ENCODE measurements around the gene WDR44. TPM values are rescaled to one million over a fixed set of nuclear protein-coding genes. Genes with fewer than 3 reads are reported as not detected.

WDR44 gene
- total RNA-seq, 1 experiment from 2014 or later, result 10.9 TPM

DNA sequence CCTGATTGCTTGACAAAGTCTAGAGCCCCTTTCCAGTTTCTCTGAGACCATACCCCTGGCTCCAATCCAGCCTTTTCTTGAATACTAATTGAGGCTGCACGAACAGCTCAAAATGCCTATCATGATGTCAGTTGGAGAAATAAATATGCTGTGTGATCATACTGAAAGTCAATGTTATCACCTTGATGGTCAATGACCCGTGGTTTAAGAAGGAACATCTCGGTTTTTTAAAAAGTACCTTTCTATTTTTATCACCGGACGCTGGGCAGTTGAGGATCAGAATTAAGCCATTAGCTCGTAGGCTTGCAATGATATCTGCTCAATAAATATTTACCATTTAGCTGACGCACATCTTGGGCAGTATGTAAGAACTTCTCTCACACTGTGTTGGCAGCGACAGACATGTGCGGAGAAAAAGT lies 852 bp upstream of the WDR44 start:
- H3K4me2 ChIP-seq (ENCODE audit: low read depth, low read length, poor library complexity, severe bottlenecking), result peak overlapping the region; percentile 71
- 0 out of 2 replicates have a peak overlapping the region, but pooled peaks have one; percentile 0 for H2AFZ ChIP-seq (ENCODE audit: low read length)
- no peak for DNase-seq
- H3K79me2 ChIP-seq (ENCODE audit: low read length), result peaks cover 11% of the 10 kb centered on the region; the same call in 1 of the 2 replicates
- H3K36me3 ChIP-seq (ENCODE audit: insufficient read depth, low read length), result no peaks in the 10 kb centered on the region
- peak overlapping the region; percentile 64 for H3K4me3 ChIP-seq (ENCODE audit: low read length)
- no peaks in the 10 kb centered on the region for H3K27me3 ChIP-seq (ENCODE audit: low read length)
- peaks cover 21% of the 10 kb centered on the region for H3K4me1 ChIP-seq (ENCODE audit: low read length)
- H3K9ac ChIP-seq (ENCODE audit: low read length), result peak overlapping the region; percentile 71
- no peaks in the 10 kb centered on the region; the same call in 1 of the 2 replicates for H4K20me1 ChIP-seq (ENCODE audit: insufficient read depth, low read depth, low read length)
- H3K9me2 ChIP-seq (replicated peaks; ENCODE audit: insufficient read depth, low read length), result no peaks in the 10 kb centered on the region
- H3K9me3 ChIP-seq (ENCODE audit: low read length), result no peaks in the 10 kb centered on the region
- no peak overlapping the region for H3K27ac ChIP-seq (ENCODE audit: low read length)

- no peaks in the 10 kb centered on the region for H3K27me3 ChIP-seq (ENCODE audit: low read length)
- H2AFZ ChIP-seq (ENCODE audit: low read length), result peak overlapping the region; percentile 84
- peak overlapping the region; percentile 79 for H3K4me3 ChIP-seq (ENCODE audit: low read length)
- no peak overlapping the region for H3K27ac ChIP-seq (ENCODE audit: low read length)
- H3K36me3 ChIP-seq (ENCODE audit: insufficient read depth, low read length), result no peaks in the 10 kb centered on the region
- peak overlapping the region; percentile 71 for H3K4me2 ChIP-seq (ENCODE audit: low read depth, low read length, poor library complexity, severe bottlenecking)
- H3K4me1 ChIP-seq (ENCODE audit: low read length), result peaks cover 27% of the 10 kb centered on the region
- H4K20me1 ChIP-seq (ENCODE audit: insufficient read depth, low read depth, low read length), result no peaks in the 10 kb centered on the region; the same call in 1 of the 2 replicates
- peaks cover 11% of the 10 kb centered on the region; the same call in 1 of the 2 replicates for H3K79me2 ChIP-seq (ENCODE audit: low read length)
- DNase-seq, result peak; percentile 65
- no peaks in the 10 kb centered on the region for H3K9me2 ChIP-seq (replicated peaks; ENCODE audit: insufficient read depth, low read length)
- peak overlapping the region; percentile 83 for H3K9ac ChIP-seq (ENCODE audit: low read length)
- no peaks in the 10 kb centered on the region for H3K9me3 ChIP-seq (ENCODE audit: low read length)
These were observed 570 bp downstream of the WDR44 start for GRCh38 chrX:118346258-118347094.

DNA sequence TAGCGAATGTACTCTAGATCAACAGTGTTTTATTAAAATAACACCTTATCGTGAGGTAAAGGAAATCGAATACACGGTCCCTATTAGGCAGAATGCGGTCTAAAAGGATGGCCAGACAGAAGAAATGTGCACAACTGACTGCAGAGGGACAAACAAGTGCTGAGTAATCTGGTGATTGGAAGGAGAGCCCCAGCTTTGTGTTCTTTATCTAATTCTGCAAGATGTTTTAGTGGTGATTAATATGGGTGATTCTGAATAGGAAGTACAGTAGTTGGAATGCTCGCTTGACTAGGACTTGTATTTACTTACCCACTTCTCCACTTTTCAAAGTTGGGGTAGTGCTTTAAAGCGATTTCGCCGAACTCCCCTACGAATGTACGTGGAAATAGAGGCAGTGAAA lies 1.2 kb downstream of the WDR44 start:
- H3K9ac ChIP-seq (ENCODE audit: low read length), result peak overlapping the region; percentile 83
- DNase-seq, result peak; percentile 53
- H3K9me2 ChIP-seq (replicated peaks; ENCODE audit: insufficient read depth, low read length), result no peaks in the 10 kb centered on the region
- H3K36me3 ChIP-seq (ENCODE audit: insufficient read depth, low read length), result no peaks in the 10 kb centered on the region
- H4K20me1 ChIP-seq (ENCODE audit: insufficient read depth, low read depth, low read length), result no peaks in the 10 kb centered on the region; the same call in 1 of the 2 replicates
- no peaks in the 10 kb centered on the region for H3K9me3 ChIP-seq (ENCODE audit: low read length)
- H3K4me2 ChIP-seq (ENCODE audit: low read depth, low read length, poor library complexity, severe bottlenecking), result peak overlapping the region; percentile 71
- peaks cover 27% of the 10 kb centered on the region for H3K4me1 ChIP-seq (ENCODE audit: low read length)
- peak overlapping the region; percentile 79 for H3K4me3 ChIP-seq (ENCODE audit: low read length)
- H3K79me2 ChIP-seq (ENCODE audit: low read length), result peaks cover 11% of the 10 kb centered on the region; the same call in 1 of the 2 replicates
- no peaks in the 10 kb centered on the region for H3K27me3 ChIP-seq (ENCODE audit: low read length)
- H2AFZ ChIP-seq (ENCODE audit: low read length), result no peak overlapping the region
- no peak overlapping the region for H3K27ac ChIP-seq (ENCODE audit: low read length)

- no peak overlapping the region for H2AFZ ChIP-seq (ENCODE audit: low read length)
- peaks cover 13% of the 10 kb centered on the region; the same call in 1 of the 2 replicates for H3K79me2 ChIP-seq (ENCODE audit: low read length)
- peaks cover 30% of the 10 kb centered on the region for H3K4me1 ChIP-seq (ENCODE audit: low read length)
- no peak for DNase-seq
- no peak overlapping the region for H3K27ac ChIP-seq (ENCODE audit: low read length)
- H4K20me1 ChIP-seq (ENCODE audit: insufficient read depth, low read depth, low read length), result peaks cover 3% of the 10 kb centered on the region; the same call in 1 of the 2 replicates
- H3K4me3 ChIP-seq (ENCODE audit: low read length), result peak overlapping the region; percentile 79
- H3K36me3 ChIP-seq (ENCODE audit: insufficient read depth, low read length), result no peaks in the 10 kb centered on the region
- H3K9ac ChIP-seq (ENCODE audit: low read length), result peak overlapping the region; percentile 83
- H3K4me2 ChIP-seq (ENCODE audit: low read depth, low read length, poor library complexity, severe bottlenecking), result peak overlapping the region; percentile 71
- H3K9me3 ChIP-seq (ENCODE audit: low read length), result no peaks in the 10 kb centered on the region
- no peaks in the 10 kb centered on the region for H3K9me2 ChIP-seq (replicated peaks; ENCODE audit: insufficient read depth, low read length)
- H3K27me3 ChIP-seq (ENCODE audit: low read length), result no peaks in the 10 kb centered on the region
These were observed 1.8 kb downstream of the WDR44 start for GRCh38 chrX:118347736-118348135.

- Histone ChIP-seq H3K9me3 (ENCODE audit: low read length) (no peaks in the 10 kb centered on the region), H3K4me3 (ENCODE audit: low read length) (peak overlapping the region; percentile 79; the same call in 1 of the 2 replicates), H3K4me2 (ENCODE audit: low read depth, low read length, poor library complexity, severe bottlenecking) (peak overlapping the region; percentile 71), H3K27ac (ENCODE audit: low read length) (no peak overlapping the region), H3K9me2 (replicated peaks; ENCODE audit: insufficient read depth, low read length) (no peaks in the 10 kb centered on the region), H3K36me3 (ENCODE audit: insufficient read depth, low read length) (no peaks in the 10 kb centered on the region), H3K27me3 (ENCODE audit: low read length) (no peaks in the 10 kb centered on the region), H3K4me1 (ENCODE audit: low read length) (peaks cover 34% of the 10 kb centered on the region), H2AFZ (ENCODE audit: low read length) (no peak overlapping the region), H4K20me1 (ENCODE audit: insufficient read depth, low read depth, low read length) (peaks cover 4% of the 10 kb centered on the region; the same call in 1 of the 2 replicates), H3K79me2 (ENCODE audit: low read length) (peaks cover 13% of the 10 kb centered on the region; the same call in 1 of the 2 replicates), H3K9ac (ENCODE audit: low read length) (0 out of 2 replicates have a peak overlapping the region, but pooled peaks have one; percentile 83)
- no peak for DNase-seq
These were observed 2.4 kb downstream of the WDR44 start for GRCh38 chrX:118348186-118348810.

DNA sequence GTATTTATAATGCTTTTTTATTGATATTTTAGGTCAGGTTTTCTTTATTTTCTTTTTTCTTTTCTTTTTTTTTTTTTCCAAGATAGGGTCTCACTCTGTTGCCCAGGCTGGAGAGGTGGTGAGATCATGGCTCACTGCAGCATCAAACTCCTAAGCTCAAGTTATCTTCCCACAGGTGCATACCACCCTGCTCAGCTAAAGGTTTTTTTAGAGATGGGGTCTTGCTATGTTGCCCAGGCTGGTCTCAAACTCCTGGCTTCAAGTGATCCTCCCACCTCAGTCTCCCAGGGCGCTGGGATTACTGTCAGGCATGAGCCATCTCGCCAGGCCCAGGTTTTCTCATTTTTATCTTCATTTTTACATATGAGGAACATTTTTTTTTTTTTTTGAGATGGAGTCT lies 3.3 kb downstream of the WDR44 start:
- Histone ChIP-seq H3K4me1 (ENCODE audit: low read length) (peaks cover 35% of the 10 kb centered on the region), H3K27ac (ENCODE audit: low read length) (no peak overlapping the region), H3K9me3 (ENCODE audit: low read length) (no peaks in the 10 kb centered on the region), H3K79me2 (ENCODE audit: low read length) (peaks cover 13% of the 10 kb centered on the region; the same call in 1 of the 2 replicates), H3K27me3 (ENCODE audit: low read length) (no peaks in the 10 kb centered on the region), H4K20me1 (ENCODE audit: insufficient read depth, low read depth, low read length) (peaks cover 4% of the 10 kb centered on the region; the same call in 1 of the 2 replicates), H3K4me2 (ENCODE audit: low read depth, low read length, poor library complexity, severe bottlenecking) (no peak overlapping the region), H2AFZ (ENCODE audit: low read length) (no peak overlapping the region), H3K9me2 (replicated peaks; ENCODE audit: insufficient read depth, low read length) (no peaks in the 10 kb centered on the region), H3K36me3 (ENCODE audit: insufficient read depth, low read length) (no peaks in the 10 kb centered on the region), H3K4me3 (ENCODE audit: low read length) (no peak overlapping the region), H3K9ac (ENCODE audit: low read length) (no peak overlapping the region)
- DNase-seq, result no peak

GRCh38 chrX:118350221-118350620 lies 4.3 kb downstream of the WDR44 start:
- peaks cover 35% of the 10 kb centered on the region for H3K4me1 ChIP-seq (ENCODE audit: low read length)

GRCh38 chrX:118350706-118351105 lies 4.8 kb downstream of the WDR44 start:
- Histone ChIP-seq H3K4me1 (ENCODE audit: low read length) (peaks cover 35% of the 10 kb centered on the region), H3K36me3 (ENCODE audit: insufficient read depth, low read length) (no peaks in the 10 kb centered on the region), H3K9me2 (replicated peaks; ENCODE audit: insufficient read depth, low read length) (no peaks in the 10 kb centered on the region), H4K20me1 (ENCODE audit: insufficient read depth, low read depth, low read length) (peaks cover 4% of the 10 kb centered on the region; the same call in 1 of the 2 replicates), H3K27ac (ENCODE audit: low read length) (no peak overlapping the region), H3K9me3 (ENCODE audit: low read length) (no peaks in the 10 kb centered on the region), H2AFZ (ENCODE audit: low read length) (no peak overlapping the region), H3K27me3 (ENCODE audit: low read length) (no peaks in the 10 kb centered on the region), H3K4me2 (ENCODE audit: low read depth, low read length, poor library complexity, severe bottlenecking) (no peak overlapping the region), H3K79me2 (ENCODE audit: low read length) (peaks cover 13% of the 10 kb centered on the region; the same call in 1 of the 2 replicates), H3K9ac (ENCODE audit: low read length) (no peak overlapping the region), H3K4me3 (ENCODE audit: low read length) (no peak overlapping the region)
- DNase-seq, result no peak

More at GRCh38 chrX:118350221-118350620, 4.3 kb downstream of the WDR44 start:
- no peak for DNase-seq
- Histone ChIP-seq H3K4me2 (ENCODE audit: low read depth, low read length, poor library complexity, severe bottlenecking) (no peak overlapping the region), H2AFZ (ENCODE audit: low read length) (no peak overlapping the region), H4K20me1 (ENCODE audit: insufficient read depth, low read depth, low read length) (peaks cover 4% of the 10 kb centered on the region; the same call in 1 of the 2 replicates), H3K4me3 (ENCODE audit: low read length) (no peak overlapping the region), H3K36me3 (ENCODE audit: insufficient read depth, low read length) (no peaks in the 10 kb centered on the region), H3K27ac (ENCODE audit: low read length) (no peak overlapping the region), H3K27me3 (ENCODE audit: low read length) (no peaks in the 10 kb centered on the region), H3K9me3 (ENCODE audit: low read length) (no peaks in the 10 kb centered on the region), H3K9me2 (replicated peaks; ENCODE audit: insufficient read depth, low read length) (no peaks in the 10 kb centered on the region), H3K79me2 (ENCODE audit: low read length) (peaks cover 13% of the 10 kb centered on the region; the same call in 1 of the 2 replicates), H3K9ac (ENCODE audit: low read length) (no peak overlapping the region)

Measured in Karpas-422 (cell line).